Caki2 (cell line): ENCODE results near the gene SEMA3B. TPM values are rescaled to one million over a fixed set of nuclear protein-coding genes. Genes with fewer than 3 reads are reported as not detected.

ENCODE experiments used
- total RNA-seq: library from RNA; depleted of rRNA; stranded (reverse); fragments of >200 nt; shearing (Covaris generic); gene quantifications from 2 replicates; pipeline ENCODE4 v1.2.3, GENCODE V29; 2014; ENCODE audit warnings: low replicate concordance; rRNA removed

The SEMA3B gene
- total RNA-seq, 1 experiment from 2014 or later = 105 TPM

Other genes starting within 250 kb of the SEMA3B start
- 42.3 and 44.1 TPM in 2 replicates for gene RBM5, start 180.2 kb upstream of the SEMA3B start, total RNA-seq
- gene SEMA3F, start 113.8 kb upstream of the SEMA3B start, total RNA-seq = 33.5 and 36.1 TPM in 2 replicates
- not detected in 2 replicates for gene GNAT1, start 77.5 kb upstream of the SEMA3B start, total RNA-seq
- not detected in 2 replicates for gene SLC38A3, start 63.9 kb upstream of the SEMA3B start, total RNA-seq
- 100 and 121 TPM in 2 replicates for gene GNAI2, start 32.9 kb upstream of the SEMA3B start, total RNA-seq
- not detected in 2 replicates for gene LSMEM2, start 9.9 kb downstream of the SEMA3B start, total RNA-seq
- gene IFRD2, start 23.3 kb downstream of the SEMA3B start, total RNA-seq = 69.5 and 114 TPM in 2 replicates
- 2.8 and 3.1 TPM in 2 replicates for gene HYAL3, start 30.3 kb downstream of the SEMA3B start, total RNA-seq
- gene NAA80, start 30.3 kb downstream of the SEMA3B start, total RNA-seq = 8.3 and 12.7 TPM in 2 replicates
- gene HYAL1, start 34.4 kb downstream of the SEMA3B start, total RNA-seq = 1.2 TPM in 1 of 2 replicates, not detected in the other
- 61.4 and 92.2 TPM in 2 replicates for gene HYAL2, start 53.6 kb downstream of the SEMA3B start, total RNA-seq
- 13.7 and 19.0 TPM in 2 replicates for gene TUSC2, start 59.1 kb downstream of the SEMA3B start, total RNA-seq
- gene RASSF1, start 71.7 kb downstream of the SEMA3B start, total RNA-seq = 37.1 and 38.8 TPM in 2 replicates
- gene ZMYND10, start 76.6 kb downstream of the SEMA3B start, total RNA-seq = 3.3 and 10.8 TPM in 2 replicates
- 19.8 and 26.0 TPM in 2 replicates for gene NPRL2, start 81.6 kb downstream of the SEMA3B start, total RNA-seq
- 21.7 and 42.8 TPM in 2 replicates for gene CYB561D2, start 81.7 kb downstream of the SEMA3B start, total RNA-seq
- 33.9 and 59.0 TPM in 2 replicates for gene TMEM115, start 90.4 kb downstream of the SEMA3B start, total RNA-seq
- 0.03 TPM in 2 replicates for gene CACNA2D2, start 234.5 kb downstream of the SEMA3B start, total RNA-seq